Smooth muscle cell (in vitro differentiated cells): ENCODE data around the gene HCAR2. TPM values are rescaled to one million over a fixed set of nuclear protein-coding genes. Genes with fewer than 3 reads are reported as not detected.

Experiments
- DNase-seq: peaks from one replicate; lab custom pipeline; 2025; ENCODE audit not compliant: unreplicated experiment; lab: John Stamatoyannopoulos, UW
- H2AFZ ChIP-seq: fragments of 200-600 bp; sonication (generic); 2 replicates; pipeline ENCODE4 v1.6.0; 2016; ENCODE audit warnings: antibody characterized with exemption, low read depth, mild to moderate bottlenecking
- H3F3A ChIP-seq: fragments of 200-600 bp; sonication (generic); 2 replicates; pipeline ENCODE4 v1.6.0; 2017; ENCODE audit warnings: antibody characterized with exemption, low read depth
- H3K27ac ChIP-seq: fragments of 200-600 bp; sonication (generic); 2 replicates; pipeline ENCODE4 v1.5.1; 2016; ENCODE audit warnings: low read depth, mild to moderate bottlenecking
- H3K27me3 ChIP-seq: fragments of 200-600 bp; sonication (generic); 2 replicates; pipeline ENCODE4 v1.6.1; 2016; ENCODE audit warnings: low read depth, mild to moderate bottlenecking
- H3K36me3 ChIP-seq: fragments of 200-600 bp; sonication (generic); 2 replicates; pipeline ENCODE4 v1.5.1; 2016; ENCODE audit warnings: low read depth
- H3K4me1 ChIP-seq: fragments of 200-600 bp; sonication (generic); 2 replicates; pipeline ENCODE4 v1.5.1; 2016; ENCODE audit warnings: low read depth
- H3K4me2 ChIP-seq: fragments of 200-600 bp; sonication (generic); 2 replicates; pipeline ENCODE4 v1.6.0; 2016; ENCODE audit warnings: mild to moderate bottlenecking
- H3K4me3 ChIP-seq: fragments of 200-600 bp; sonication (generic); 2 replicates; pipeline ENCODE4 v1.5.1; 2016; ENCODE audit warnings: mild to moderate bottlenecking
- H3K79me2 ChIP-seq: fragments of 200-600 bp; sonication (generic); 2 replicates; pipeline ENCODE4 v1.6.0; 2016; ENCODE audit warnings: low read depth, mild to moderate bottlenecking
- H3K9ac ChIP-seq: fragments of 200-600 bp; sonication (generic); 2 replicates; pipeline ENCODE4 v1.6.0; 2016; ENCODE audit warnings: low read depth
- H3K9me3 ChIP-seq: fragments of 200-600 bp; sonication (generic); replicated peaks from 2 replicates; pipeline ENCODE4 v1.5.1; 2016; ENCODE audit warnings: low read depth
- H4K20me1 ChIP-seq: fragments of 200-600 bp; sonication (generic); 2 replicates; pipeline ENCODE4 v1.6.0; 2016; ENCODE audit warnings: low read depth
- CTCF ChIP-seq: fragments of 200-600 bp; sonication (generic); IDR thresholded peaks from 2 replicates; pipeline ENCODE4 v1.5.1; 2017; ENCODE audit warnings: borderline replicate concordance, mild to moderate bottlenecking, antibody characterized with exemption; ENCODE audit not compliant: insufficient read depth, poor library complexity, severe bottlenecking
- WGBS: methylation state at CpG from one replicate; pipeline ENCODE4 v1.1.7; 2016; ENCODE audit warnings: low lambda C conversion rate; 5-methylcytosine and 5-hydroxymethylcytosine counted together
- polyA plus RNA-seq: library from polyadenylated mRNA; unstranded; fragments of >200 nt; fragmentation: Nextera tagmentation; extraction: Ambion mirVana; gene quantifications from 2 replicates; pipeline ENCODE4 v1.2.1, GENCODE V29; 2016
- total RNA-seq: library from RNA; depleted of rRNA; stranded (reverse); fragments of >200 nt; gene quantifications from 2 replicates; pipeline ENCODE4 v1.2.3, GENCODE V29; 2014

HCAR2 gene
- total and polyA plus RNA-seq, 2 experiments from 2014 or later = 0.63 to 2.0 TPM

- 95% methylated on average over 8 of the region's 8 CpGs for WGBS
- H3K9ac ChIP-seq = no peak overlapping the region
- no peak overlapping the region for H3K4me3 ChIP-seq
- H3K36me3 ChIP-seq = no peaks in the 10 kb centered on the region
- no peak overlapping the region for H3K27ac ChIP-seq
- H3K4me1 ChIP-seq = no peaks in the 10 kb centered on the region
- no peaks in the 10 kb centered on the region for H3K27me3 ChIP-seq
- no peak for DNase-seq
- H3K4me2 ChIP-seq = no peak overlapping the region
- H3K9me3 ChIP-seq = no peaks in the 10 kb centered on the region
- TF ChIP-seq CTCF = no peak
- H4K20me1 ChIP-seq = no peaks in the 10 kb centered on the region
- H3K79me2 ChIP-seq = no peaks in the 10 kb centered on the region
- no peak overlapping the region for H2AFZ ChIP-seq
- H3F3A ChIP-seq = no peaks in the 10 kb centered on the region
Observed at GRCh38 chr12:122665349-122665748, 37.8 kb downstream of the HCAR2 start.

- no peaks in the 10 kb centered on the region for H3K9me3 ChIP-seq
- DNase-seq = no peak
- H4K20me1 ChIP-seq = no peaks in the 10 kb centered on the region
- no peak overlapping the region for H3K9ac ChIP-seq
- H3F3A ChIP-seq = no peaks in the 10 kb centered on the region
- no peak for TF ChIP-seq CTCF
- no peak overlapping the region for H3K4me2 ChIP-seq
- H3K4me3 ChIP-seq = no peak overlapping the region
- H2AFZ ChIP-seq = no peak overlapping the region
- 96% methylated on average over 3 of the region's 3 CpGs for WGBS
- no peaks in the 10 kb centered on the region for H3K79me2 ChIP-seq
- no peak overlapping the region for H3K27ac ChIP-seq
- H3K4me1 ChIP-seq = no peaks in the 10 kb centered on the region
- H3K36me3 ChIP-seq = no peaks in the 10 kb centered on the region
- no peaks in the 10 kb centered on the region for H3K27me3 ChIP-seq
Observed at GRCh38 chr12:122661938-122662337, 41.2 kb downstream of the HCAR2 start.

GRCh38 chr12:122661246-122661645 lies 41.9 kb downstream of the HCAR2 start:
- Histone ChIP-seq H3K79me2 (no peaks in the 10 kb centered on the region), H3K27me3 (no peaks in the 10 kb centered on the region), H3F3A (no peaks in the 10 kb centered on the region), H3K9ac (no peak overlapping the region), H3K27ac (no peak overlapping the region), H3K9me3 (no peaks in the 10 kb centered on the region), H3K4me1 (no peaks in the 10 kb centered on the region), H3K36me3 (no peaks in the 10 kb centered on the region), H2AFZ (no peak overlapping the region), H3K4me2 (no peak overlapping the region), H4K20me1 (no peaks in the 10 kb centered on the region), H3K4me3 (no peak overlapping the region)
- 88% methylated on average over 16 of the region's 16 CpGs for WGBS
- TF ChIP-seq CTCF = no peak
- no peak for DNase-seq

- no peak overlapping the region for H3K9ac ChIP-seq
- H3K27me3 ChIP-seq = no peaks in the 10 kb centered on the region
- no peaks in the 10 kb centered on the region for H3F3A ChIP-seq
- H2AFZ ChIP-seq = no peak overlapping the region
- H3K79me2 ChIP-seq = no peaks in the 10 kb centered on the region
- H3K4me3 ChIP-seq = no peak overlapping the region
- TF ChIP-seq CTCF = no peak
- H3K9me3 ChIP-seq = no peaks in the 10 kb centered on the region
- no peaks in the 10 kb centered on the region for H3K4me1 ChIP-seq
- no peaks in the 10 kb centered on the region for H3K36me3 ChIP-seq
- no peak overlapping the region for H3K4me2 ChIP-seq
- DNase-seq = no peak
- WGBS = over 99% methylated on average over 6 of the region's 6 CpGs
- no peaks in the 10 kb centered on the region for H4K20me1 ChIP-seq
- no peak overlapping the region for H3K27ac ChIP-seq
Observed at GRCh38 chr12:122659579-122659978, 43.6 kb downstream of the HCAR2 start.
